LNCAP (cell line): Measurements from ENCODE around the gene LYAR.

ENCODE experiments used
- TF ChIP-seq, protein P1 (sequence below): fragments of 450-650 bp; IDR thresholded peaks from 2 replicates; pipeline ENCODE4 v1.5.1; 2017; ENCODE audit warnings: mild to moderate bottlenecking

The LYAR gene

DNA sequence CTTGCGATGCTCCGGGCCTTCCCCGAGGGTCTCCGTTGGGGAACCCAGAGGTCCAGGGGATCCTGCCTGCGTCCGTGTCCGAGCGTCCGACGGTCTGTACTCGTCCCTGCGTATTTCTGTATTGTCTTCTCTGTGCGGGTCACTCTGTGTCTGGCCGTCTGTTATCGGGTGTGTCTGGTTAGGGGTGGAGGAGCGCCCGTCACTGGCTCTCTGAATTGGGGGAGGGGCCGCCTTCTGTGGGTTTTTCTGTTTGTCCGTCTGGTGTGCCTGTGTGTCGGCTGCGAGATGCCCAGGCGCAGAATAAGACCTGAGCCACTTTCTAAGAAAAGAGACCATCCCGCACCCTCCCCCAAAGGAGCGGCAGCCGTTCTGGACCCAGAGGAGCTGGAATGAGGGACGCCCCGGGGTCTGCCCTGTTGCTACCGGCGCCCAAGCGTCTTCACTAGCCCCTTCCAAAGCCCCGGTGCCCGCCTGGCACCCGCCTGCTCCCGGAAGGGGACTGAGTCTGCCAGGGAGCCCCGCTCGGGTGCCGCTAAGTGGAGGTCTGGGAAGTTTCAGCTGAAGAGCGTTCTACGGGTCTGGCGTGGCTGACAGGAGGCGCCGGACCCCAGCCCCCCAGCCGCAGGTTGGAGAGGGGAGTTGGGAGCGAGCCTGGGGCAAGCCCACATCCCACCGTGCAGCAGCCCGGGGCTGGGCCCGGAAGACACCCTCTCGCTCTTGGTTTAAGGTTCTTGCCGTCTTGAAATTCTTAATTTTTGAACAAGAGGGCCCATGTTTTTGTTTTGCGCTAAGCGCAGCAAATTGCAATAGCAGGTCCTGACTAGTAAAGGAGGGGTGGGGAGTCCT is 62.2 kb downstream of the LYAR start:
- TF ChIP-seq, protein P1, sequence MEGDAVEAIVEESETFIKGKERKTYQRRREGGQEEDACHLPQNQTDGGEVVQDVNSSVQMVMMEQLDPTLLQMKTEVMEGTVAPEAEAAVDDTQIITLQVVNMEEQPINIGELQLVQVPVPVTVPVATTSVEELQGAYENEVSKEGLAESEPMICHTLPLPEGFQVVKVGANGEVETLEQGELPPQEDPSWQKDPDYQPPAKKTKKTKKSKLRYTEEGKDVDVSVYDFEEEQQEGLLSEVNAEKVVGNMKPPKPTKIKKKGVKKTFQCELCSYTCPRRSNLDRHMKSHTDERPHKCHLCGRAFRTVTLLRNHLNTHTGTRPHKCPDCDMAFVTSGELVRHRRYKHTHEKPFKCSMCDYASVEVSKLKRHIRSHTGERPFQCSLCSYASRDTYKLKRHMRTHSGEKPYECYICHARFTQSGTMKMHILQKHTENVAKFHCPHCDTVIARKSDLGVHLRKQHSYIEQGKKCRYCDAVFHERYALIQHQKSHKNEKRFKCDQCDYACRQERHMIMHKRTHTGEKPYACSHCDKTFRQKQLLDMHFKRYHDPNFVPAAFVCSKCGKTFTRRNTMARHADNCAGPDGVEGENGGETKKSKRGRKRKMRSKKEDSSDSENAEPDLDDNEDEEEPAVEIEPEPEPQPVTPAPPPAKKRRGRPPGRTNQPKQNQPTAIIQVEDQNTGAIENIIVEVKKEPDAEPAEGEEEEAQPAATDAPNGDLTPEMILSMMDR = no peak

DNA sequence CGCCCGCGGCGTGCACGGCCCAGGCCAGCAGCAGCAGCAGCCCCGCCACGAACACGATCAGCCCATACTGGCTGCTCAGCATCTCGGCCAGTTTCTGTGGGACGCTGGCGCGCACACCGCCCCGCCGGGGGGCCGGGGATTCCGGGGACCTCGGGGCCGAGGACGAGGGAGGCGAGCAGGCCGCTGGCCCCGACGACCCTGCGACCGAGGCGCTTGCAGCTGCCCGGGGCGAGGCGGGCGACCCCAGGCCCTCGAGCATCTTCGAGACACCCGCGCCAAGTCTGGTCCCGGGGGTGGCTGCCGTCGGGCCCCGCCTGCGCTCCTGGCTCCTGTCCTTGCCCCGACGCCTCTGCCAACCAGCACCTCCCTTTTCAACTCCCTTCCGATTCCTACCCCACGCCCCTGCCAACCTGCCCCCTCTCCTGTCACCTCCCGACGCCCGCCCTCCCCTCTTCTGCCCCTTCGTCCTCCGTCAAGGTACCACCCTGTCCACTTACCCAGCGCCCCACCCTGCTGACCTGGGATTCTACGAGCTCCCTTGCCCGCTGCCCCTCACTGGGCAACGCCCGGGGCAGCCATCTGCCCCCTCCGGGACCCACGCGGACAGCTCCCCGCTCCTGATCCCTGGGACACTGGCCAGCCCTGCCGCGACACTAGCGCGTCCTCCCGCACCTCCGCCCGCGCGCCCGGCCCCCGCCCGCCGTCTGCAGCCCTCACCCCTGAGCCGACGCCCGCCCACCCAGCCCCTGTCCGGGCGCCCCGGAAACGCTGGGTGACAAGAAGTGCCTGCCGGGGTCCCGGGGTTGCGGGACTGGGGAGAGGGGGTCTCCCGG is 63.1 kb downstream of the LYAR start, which contains the start of gene OTOP1:
Gene OTOP1 (minus strand): TSS at position 324 of the 833 bp plus-strand sequence. CDS start 65 bp downstream, at position 259.
- TF ChIP-seq, protein P1 = no peak

DNA sequence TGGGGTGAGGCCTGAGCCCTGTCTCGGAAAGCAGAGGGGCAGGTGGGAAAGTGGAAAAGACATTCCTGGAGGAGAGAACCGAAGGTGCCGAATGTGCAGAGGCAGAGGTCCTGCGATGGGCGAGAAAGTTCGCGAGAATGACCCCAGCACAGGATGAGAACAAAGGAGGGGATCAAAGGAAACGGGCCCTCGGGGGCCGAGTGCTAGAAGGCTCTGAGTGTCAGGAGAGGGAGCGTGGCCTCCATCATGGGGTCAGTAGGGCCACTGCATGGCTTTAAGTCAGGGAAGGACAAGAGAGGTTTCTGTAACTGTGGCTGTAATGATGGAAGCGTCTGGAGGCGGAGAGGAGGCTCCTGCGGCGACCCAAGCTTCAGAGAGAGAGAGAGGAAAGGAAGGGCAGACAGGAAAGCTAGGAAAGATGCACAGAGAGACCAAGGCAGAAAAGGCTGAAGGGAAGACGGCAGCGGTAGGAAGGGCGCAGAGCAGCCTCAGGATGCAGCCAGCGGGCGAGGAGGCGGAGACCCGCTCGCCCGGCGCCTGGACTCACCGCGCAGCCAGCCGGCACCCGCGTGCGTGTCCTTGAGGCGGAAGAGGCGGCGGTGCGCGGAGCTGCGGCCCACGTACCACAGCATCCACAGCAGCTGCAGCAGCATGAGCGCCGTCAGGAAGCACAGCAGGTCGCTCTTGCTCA is 63.9 kb downstream of the LYAR start:
- TF ChIP-seq, protein P1 = no peak
